Stimulated activated CD8-positive, alpha-beta memory T cell treated with anti-CD3 and anti-CD28 coated beads, Interleukin-4, amount 100 ng/mL, for 4 hours (primary cell): ENCODE measurements around the gene GDPD3.

Experiments
- DNase-seq, 2 donors: peaks; one replicate each; pipeline ENCODE4 v3.0.0-alpha.2; 2020; ENCODE audit warnings: low read depth in 2 of 2, low spot score in 1 of 2

Gene GDPD3

GRCh38 chr16:30060836-30061554, 52.3 kb downstream of the GDPD3 start:
- no peak for DNase-seq

DNA sequence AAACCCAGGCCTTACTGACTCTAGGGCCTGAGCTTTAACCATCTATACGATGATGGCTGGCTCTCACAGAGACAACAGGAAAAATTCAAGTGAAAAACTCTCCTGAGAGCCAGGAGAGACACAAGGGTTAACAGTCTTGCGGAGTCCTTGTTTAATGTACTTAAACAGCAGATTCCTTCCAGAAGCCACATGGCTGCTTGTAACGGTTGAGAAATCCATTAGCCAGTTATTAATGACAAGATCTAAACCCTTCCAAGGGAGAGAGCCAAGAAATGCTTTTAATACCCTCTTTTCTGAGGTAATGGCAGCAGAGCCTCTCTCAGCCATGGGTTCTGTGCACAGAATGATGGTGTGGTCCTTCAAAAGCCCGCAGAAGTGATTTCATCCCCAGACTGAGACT, 53.0 kb downstream of the GDPD3 start:
- DNase-seq: no peak

DNA sequence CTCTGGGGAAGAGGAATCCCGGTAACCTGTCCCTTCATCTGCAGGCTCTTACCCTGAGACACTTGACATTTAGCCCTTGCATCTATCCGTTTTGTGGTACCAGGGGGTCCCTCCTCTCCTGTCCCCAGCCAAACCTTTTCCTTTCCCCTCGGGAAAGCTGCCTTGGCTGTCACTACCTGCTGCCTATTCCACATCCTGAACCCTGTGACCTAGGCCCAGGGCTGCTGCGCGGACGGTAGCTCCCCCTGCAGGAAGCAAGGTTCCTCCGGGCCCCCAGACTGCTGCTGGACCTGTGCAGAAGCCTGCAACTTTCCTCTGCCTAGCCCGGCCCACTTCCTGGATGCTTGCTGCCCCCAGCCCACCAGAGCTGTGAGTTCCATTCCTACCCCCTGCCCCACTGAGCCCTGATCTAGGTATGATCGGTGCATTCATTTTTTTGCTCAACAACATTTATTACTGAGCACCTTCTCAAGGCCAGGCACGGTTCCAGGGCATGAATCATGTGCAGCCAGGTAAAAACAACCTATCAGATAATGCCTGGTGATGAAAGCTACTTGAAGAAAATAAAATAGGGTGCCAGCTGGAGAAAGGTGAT, 58.3 kb downstream of the GDPD3 start:
- DNase-seq: no peak
